Measurements from ENCODE around the gene SLIT3.

GRCh38 chr5:169133531-169133930 is 167.4 kb downstream of the SLIT3 start:
- TF ChIP-seq CTCF (IDR thresholded peaks at IDR 0.05 in 2 of 3, conservative IDR thresholded peaks at IDR 0.05 in 1 of 3; ENCODE audit: borderline replicate concordance in 1 of 3, insufficient read depth in 1 of 3, low read depth in 2 of 3, low read length in 2 of 3) (no peak), CEBPB (IDR thresholded peaks at IDR 0.05; ENCODE audit: low read depth) (no peak), POLR2A (IDR thresholded peaks at IDR 0.05; ENCODE audit: borderline replicate concordance, extremely low read depth, insufficient read depth, insufficient read length) (no peak), YY1 (IDR thresholded peaks at IDR 0.05; ENCODE audit: extremely low read depth, insufficient replicate concordance, low read depth, low read length) (no peak), EZH2 (IDR thresholded peaks at IDR 0.05) (no peak), ZNF274 (IDR thresholded peaks at IDR 0.05; ENCODE audit: low read depth, low read length) (no peak), SP1 (IDR thresholded peaks at IDR 0.05; ENCODE audit: low read depth) (no peak), ZFX (IDR thresholded peaks at IDR 0.05) (no peak), RAD21 (IDR thresholded peaks at IDR 0.05; ENCODE audit: low read depth) (no peak), POLR2AphosphoS5 (IDR thresholded peaks at IDR 0.05; ENCODE audit: low read depth, low read length) (no peak), MAX (IDR thresholded peaks at IDR 0.05) (no peak), ATF3 (IDR thresholded peaks at IDR 0.05) (no peak), FOSL1 (IDR thresholded peaks at IDR 0.05; ENCODE audit: low read depth) (no peak)
- TF ChIP-seq, protein P1, sequence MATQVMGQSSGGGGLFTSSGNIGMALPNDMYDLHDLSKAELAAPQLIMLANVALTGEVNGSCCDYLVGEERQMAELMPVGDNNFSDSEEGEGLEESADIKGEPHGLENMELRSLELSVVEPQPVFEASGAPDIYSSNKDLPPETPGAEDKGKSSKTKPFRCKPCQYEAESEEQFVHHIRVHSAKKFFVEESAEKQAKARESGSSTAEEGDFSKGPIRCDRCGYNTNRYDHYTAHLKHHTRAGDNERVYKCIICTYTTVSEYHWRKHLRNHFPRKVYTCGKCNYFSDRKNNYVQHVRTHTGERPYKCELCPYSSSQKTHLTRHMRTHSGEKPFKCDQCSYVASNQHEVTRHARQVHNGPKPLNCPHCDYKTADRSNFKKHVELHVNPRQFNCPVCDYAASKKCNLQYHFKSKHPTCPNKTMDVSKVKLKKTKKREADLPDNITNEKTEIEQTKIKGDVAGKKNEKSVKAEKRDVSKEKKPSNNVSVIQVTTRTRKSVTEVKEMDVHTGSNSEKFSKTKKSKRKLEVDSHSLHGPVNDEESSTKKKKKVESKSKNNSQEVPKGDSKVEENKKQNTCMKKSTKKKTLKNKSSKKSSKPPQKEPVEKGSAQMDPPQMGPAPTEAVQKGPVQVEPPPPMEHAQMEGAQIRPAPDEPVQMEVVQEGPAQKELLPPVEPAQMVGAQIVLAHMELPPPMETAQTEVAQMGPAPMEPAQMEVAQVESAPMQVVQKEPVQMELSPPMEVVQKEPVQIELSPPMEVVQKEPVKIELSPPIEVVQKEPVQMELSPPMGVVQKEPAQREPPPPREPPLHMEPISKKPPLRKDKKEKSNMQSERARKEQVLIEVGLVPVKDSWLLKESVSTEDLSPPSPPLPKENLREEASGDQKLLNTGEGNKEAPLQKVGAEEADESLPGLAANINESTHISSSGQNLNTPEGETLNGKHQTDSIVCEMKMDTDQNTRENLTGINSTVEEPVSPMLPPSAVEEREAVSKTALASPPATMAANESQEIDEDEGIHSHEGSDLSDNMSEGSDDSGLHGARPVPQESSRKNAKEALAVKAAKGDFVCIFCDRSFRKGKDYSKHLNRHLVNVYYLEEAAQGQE (IDR thresholded peaks at IDR 0.05; ENCODE audit: low read depth) = no peak

Measured in HCT116 (cell line).